GM10266 (cell line): Measurements from ENCODE around the gene PGBD5.
A peak's percentile ranks its signal among the peaks of the same experiment; 100 is the strongest.
"Not testable (repeated sequence)": the region's sequence is repeated elsewhere in the genome, so short reads cannot be mapped to it uniquely, and the experiment has no call there.

Source experiments
- DNase-seq: peaks from one replicate; pipeline ENCODE4 v3.0.0; 2012; ENCODE audit errors: extremely low spot score
- CTCF ChIP-seq: IDR thresholded peaks from 2 replicates; pipeline ENCODE4 v1.5.1; 2012; ENCODE audit warnings: mild to moderate bottlenecking, low read depth; ENCODE audit not compliant: control insufficient read depth, insufficient read depth; ENCODE audit errors: missing control alignments

Gene PGBD5

GRCh38 chr1:230426246-230427093 is at the start of gene PGBD5:
TSS of gene PGBD5 (minus strand) at chr1:230426332. CDS start at chr1:230425928, 404 bp downstream.
- no peak for TF ChIP-seq CTCF
- peak; percentile 91 for DNase-seq

GRCh38 chr1:230474924-230475323 is 48.8 kb upstream of the PGBD5 start:
- DNase-seq: not testable (repeated sequence)

- DNase-seq: not testable (repeated sequence)
These were observed 44.6 kb upstream of the PGBD5 start for GRCh38 chr1:230470750-230471149.

GRCh38 chr1:230469271-230469670 is 43.1 kb upstream of the PGBD5 start:
- no peak for TF ChIP-seq CTCF

DNA sequence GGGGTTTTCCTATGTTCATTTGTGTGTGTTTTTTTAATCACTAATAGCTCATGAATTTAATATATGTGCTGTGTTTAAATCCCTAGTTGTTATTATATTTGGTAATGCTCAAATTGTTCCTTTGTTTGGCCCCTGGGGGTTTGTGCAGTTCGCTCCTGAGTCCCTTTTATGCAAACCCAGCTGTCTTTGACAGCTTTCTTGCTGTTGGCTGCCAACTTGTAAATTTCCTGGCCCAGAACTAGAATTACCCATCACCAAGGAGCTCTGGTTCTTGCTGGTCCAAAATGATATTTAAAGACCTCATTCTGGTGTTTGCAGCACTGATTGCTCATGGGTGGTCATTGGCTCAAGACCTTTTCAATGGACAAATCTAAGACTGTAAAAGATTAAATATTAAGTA is 39.6 kb upstream of the PGBD5 start:
- no peak for TF ChIP-seq CTCF
- DNase-seq: no peak

More at GRCh38 chr1:230469271-230469670, 43.1 kb upstream of the PGBD5 start:
- DNase-seq: no peak

DNA sequence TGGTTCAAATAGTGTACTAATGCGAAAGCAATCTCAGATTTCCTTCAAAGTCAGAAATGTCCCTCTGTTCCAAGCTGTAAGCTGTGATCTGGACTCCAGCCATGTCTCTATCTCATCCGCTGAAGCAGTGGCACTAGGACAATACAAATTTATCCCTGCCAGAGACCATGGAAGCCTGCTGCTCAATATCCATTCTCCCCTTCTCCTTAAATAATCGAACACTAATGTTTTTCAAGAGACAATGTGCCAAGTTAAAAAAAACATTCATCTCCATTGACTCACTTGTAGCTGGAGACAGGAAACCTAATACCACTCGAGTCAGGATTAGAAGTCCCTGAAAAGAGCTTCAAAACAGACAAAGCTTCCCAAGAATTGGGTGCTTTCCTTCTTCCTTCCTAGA is 38.5 kb upstream of the PGBD5 start:
- no peak for DNase-seq

GRCh38 chr1:230463760-230464159 is 37.6 kb upstream of the PGBD5 start:
- TF ChIP-seq CTCF: no peak
- DNase-seq: no peak

More for the DNA sequence above, 38.5 kb upstream of the PGBD5 start:
- TF ChIP-seq CTCF: no peak

- no peak for TF ChIP-seq CTCF
- no peak for DNase-seq
These were observed 37.2 kb upstream of the PGBD5 start for GRCh38 chr1:230463326-230463725.
